ENCODE data around the gene CXCL13. TPM values are rescaled to one million over a fixed set of nuclear protein-coding genes. Genes with fewer than 3 reads are reported as not detected.

CXCL13 gene
- total RNA-seq, 4 donors from 2014 or later, result 1.4 to 91.6 (median 6.7) TPM; not detected in 1

DNA sequence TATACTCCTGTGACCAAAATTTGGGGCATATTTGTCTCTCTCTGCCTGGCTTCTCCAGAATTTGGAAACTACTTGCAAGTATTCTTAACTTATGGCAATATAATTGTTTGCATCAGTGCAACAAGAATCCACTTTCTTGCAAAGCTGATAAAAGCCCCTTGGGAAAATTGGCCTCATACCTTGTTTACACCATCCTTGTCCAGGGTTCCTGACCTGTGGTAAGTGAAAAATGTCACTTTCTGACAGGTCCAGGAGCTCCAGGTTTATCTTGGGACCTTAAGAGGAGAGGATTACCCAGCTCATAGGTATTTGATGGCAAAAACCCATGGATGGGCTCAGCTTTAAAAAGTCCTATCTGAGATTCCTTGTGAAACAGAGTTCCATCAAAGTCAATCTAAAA, 29.3 kb upstream of the CXCL13 start:
- Histone ChIP-seq H3K27me3 (no peaks in the 10 kb centered on the region), H3K36me3 (no peaks in the 10 kb centered on the region), H3K4me3 (no peak overlapping the region), H3K27ac (no peak overlapping the region), H3K9me3 (no peaks in the 10 kb centered on the region), H3K4me1 (no peaks in the 10 kb centered on the region)
- DNase-seq, result no peak
- TF ChIP-seq, protein P1, sequence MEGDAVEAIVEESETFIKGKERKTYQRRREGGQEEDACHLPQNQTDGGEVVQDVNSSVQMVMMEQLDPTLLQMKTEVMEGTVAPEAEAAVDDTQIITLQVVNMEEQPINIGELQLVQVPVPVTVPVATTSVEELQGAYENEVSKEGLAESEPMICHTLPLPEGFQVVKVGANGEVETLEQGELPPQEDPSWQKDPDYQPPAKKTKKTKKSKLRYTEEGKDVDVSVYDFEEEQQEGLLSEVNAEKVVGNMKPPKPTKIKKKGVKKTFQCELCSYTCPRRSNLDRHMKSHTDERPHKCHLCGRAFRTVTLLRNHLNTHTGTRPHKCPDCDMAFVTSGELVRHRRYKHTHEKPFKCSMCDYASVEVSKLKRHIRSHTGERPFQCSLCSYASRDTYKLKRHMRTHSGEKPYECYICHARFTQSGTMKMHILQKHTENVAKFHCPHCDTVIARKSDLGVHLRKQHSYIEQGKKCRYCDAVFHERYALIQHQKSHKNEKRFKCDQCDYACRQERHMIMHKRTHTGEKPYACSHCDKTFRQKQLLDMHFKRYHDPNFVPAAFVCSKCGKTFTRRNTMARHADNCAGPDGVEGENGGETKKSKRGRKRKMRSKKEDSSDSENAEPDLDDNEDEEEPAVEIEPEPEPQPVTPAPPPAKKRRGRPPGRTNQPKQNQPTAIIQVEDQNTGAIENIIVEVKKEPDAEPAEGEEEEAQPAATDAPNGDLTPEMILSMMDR (IDR thresholded peaks at IDR 0.05), result no peak
- TF ChIP-seq POLR2A (IDR thresholded peaks at IDR 0.05), result no peak

DNA sequence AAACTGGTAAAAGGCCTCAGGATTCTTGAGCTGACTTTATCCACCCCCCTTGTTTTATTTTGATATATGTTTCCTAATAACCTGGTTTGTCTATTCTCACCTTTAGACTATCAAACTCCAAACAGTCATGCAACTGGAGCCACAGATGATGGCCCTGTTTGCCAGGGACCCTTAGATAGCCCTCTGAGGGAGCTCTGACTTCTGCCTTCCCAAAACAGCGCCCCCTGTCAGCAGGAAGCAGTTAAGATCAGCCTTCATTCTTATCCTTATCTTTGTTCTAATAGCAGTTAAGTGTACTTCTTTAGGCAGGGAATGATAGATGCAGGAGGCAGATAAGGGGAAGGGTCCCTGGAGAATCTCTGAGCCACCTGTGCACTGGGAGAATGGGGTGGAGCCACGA, 27.5 kb upstream of the CXCL13 start:
- Histone ChIP-seq H3K27me3 (no peaks in the 10 kb centered on the region), H3K4me1 (no peaks in the 10 kb centered on the region), H3K9me3 (no peaks in the 10 kb centered on the region), H3K27ac (no peak overlapping the region), H3K4me3 (no peak overlapping the region), H3K36me3 (no peaks in the 10 kb centered on the region)
- DNase-seq, result no peak
- TF ChIP-seq POLR2A (IDR thresholded peaks at IDR 0.05), result no peak
- TF ChIP-seq, protein P1 (IDR thresholded peaks at IDR 0.05), result no peak

DNA sequence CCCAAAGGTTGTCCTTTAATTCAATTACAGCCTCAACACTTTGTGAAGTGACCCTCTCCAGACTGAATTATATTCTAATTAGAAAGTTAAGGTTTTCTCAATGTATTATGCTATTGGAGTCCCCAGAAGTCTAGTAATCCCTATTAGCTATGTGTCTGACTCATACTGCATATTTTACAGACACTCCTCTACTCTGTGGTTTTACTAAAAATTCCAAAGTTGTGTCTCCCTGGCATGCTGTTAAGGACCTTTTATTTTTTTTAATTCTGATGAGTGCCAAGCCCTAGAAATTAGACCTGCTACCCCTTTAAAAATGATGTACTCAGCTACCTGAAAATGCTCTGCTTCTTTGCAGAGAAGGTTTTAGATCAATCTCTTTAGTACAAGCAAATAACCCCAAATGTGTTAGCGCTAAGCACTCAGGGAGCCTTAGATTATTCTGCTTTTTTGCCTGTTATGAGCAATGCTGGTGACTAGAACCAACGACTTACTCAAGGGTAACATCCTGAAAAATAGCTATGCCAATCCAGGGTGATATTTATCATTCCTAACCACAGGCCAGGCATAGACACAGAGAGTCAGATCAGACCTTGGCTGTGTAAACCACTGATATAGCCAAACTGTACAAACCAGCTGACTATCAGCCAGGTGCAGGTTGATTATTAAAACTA, 26.1 kb upstream of the CXCL13 start:
- Histone ChIP-seq H3K27me3 (no peaks in the 10 kb centered on the region), H3K27ac (no peak overlapping the region), H3K9me3 (no peaks in the 10 kb centered on the region), H3K4me1 (no peaks in the 10 kb centered on the region), H3K36me3 (no peaks in the 10 kb centered on the region), H3K4me3 (no peak overlapping the region)
- DNase-seq, result no peak
- TF ChIP-seq, protein P1 (IDR thresholded peaks at IDR 0.05), result no peak
- TF ChIP-seq POLR2A (IDR thresholded peaks at IDR 0.05), result no peak

DNA sequence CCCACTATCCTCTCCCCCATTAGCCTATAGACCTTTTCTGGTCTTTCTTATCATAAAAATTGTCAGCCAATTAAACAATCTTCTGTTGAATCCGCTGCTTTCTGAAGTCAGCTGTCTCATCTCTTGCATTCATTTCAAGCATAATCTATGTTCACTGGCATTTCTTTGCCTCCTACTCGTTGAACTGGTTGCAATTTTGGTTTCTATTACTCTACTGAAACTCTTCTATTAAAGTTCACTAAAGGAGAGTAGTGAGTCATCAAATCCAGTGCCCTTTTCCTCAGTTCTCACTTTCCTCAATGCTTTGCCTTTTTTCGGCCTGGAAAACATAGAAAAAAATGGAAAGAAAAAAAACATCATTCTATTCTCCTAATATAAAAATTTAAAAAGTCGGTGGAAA, 23.9 kb upstream of the CXCL13 start:
- Histone ChIP-seq H3K4me3 (no peak overlapping the region), H3K36me3 (no peaks in the 10 kb centered on the region), H3K4me1 (no peaks in the 10 kb centered on the region), H3K27me3 (no peaks in the 10 kb centered on the region), H3K27ac (no peak overlapping the region), H3K9me3 (no peaks in the 10 kb centered on the region)
- TF ChIP-seq, protein P1 (IDR thresholded peaks at IDR 0.05), result no peak
- TF ChIP-seq POLR2A (IDR thresholded peaks at IDR 0.05), result no peak
- no peak for DNase-seq

DNA sequence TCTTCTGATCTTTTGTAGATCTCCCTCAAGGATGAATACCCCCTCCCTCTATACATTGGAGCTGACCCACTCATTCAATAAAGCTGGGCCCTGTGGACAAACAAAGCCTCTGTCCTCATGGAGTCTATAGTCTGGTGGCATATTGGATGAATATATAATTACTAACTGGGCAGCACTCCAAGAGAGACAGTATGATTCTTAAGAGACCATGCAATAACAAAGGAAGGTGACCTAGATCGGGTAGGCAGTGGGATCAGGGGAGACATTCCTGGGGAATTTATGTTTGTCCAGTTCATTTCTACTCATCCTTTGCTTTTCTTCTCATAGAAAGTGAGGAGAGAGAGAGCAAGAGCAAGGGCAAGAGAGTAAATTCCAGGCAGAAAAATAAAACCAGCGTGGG, 23.5 kb upstream of the CXCL13 start:
- no peak for TF ChIP-seq POLR2A (IDR thresholded peaks at IDR 0.05)
- TF ChIP-seq, protein P1 (IDR thresholded peaks at IDR 0.05), result no peak
- Histone ChIP-seq H3K36me3 (no peaks in the 10 kb centered on the region), H3K9me3 (no peaks in the 10 kb centered on the region), H3K27ac (no peak overlapping the region), H3K27me3 (no peaks in the 10 kb centered on the region), H3K4me3 (no peak overlapping the region), H3K4me1 (no peaks in the 10 kb centered on the region)
- DNase-seq, result no peak

DNA sequence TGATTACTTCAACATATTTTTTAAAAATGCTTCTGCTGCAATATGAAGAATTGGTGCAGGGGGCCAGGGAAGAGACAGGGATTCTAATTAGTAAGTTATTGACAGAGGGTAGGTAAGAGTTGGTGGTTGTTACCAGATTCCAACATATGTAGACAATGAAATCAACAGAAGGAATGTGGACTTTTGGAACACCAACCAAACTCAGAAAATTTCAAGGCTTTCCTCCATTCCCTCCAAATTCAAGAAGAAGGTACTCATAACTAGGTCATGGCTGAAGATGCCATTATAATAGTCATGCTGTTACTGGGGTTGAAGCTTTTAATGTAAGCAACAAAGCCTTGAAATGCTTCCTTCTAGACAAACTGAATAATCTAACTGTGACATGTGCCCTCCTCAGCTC, 22.9 kb upstream of the CXCL13 start:
- no peak for TF ChIP-seq POLR2A (IDR thresholded peaks at IDR 0.05)
- TF ChIP-seq, protein P1 (IDR thresholded peaks at IDR 0.05), result no peak
- Histone ChIP-seq H3K36me3 (no peaks in the 10 kb centered on the region), H3K4me3 (no peak overlapping the region), H3K9me3 (no peaks in the 10 kb centered on the region), H3K4me1 (no peaks in the 10 kb centered on the region), H3K27me3 (no peaks in the 10 kb centered on the region), H3K27ac (no peak overlapping the region)
- no peak for DNase-seq

Measured in Peyer's patch (tissue), 4 donors.